SU-DHL-6 (cell line): ENCODE measurements around the gene OR5AU1.

Source experiments
- H2AFZ ChIP-seq: fragments of 200-600 bp; sonication (generic); 2 replicates; pipeline ENCODE4 v1.6.1; 2014; ENCODE audit warnings: low read depth, mild to moderate bottlenecking, moderate library complexity, mixed read lengths, antibody characterized with exemption, low read length; ENCODE audit not compliant: severe bottlenecking
- H3F3A ChIP-seq: fragments of 200-600 bp; shearing (Covaris generic); 2 replicates; pipeline ENCODE4 v1.6.0; 2016; ENCODE audit warnings: antibody characterized with exemption, mild to moderate bottlenecking; ENCODE audit not compliant: insufficient read depth
- H3K27ac ChIP-seq: fragments of 200-600 bp; sonication (generic); 2 replicates; pipeline ENCODE4 v1.5.1; 2016; ENCODE audit warnings: low read depth, mild to moderate bottlenecking, low read length, moderate library complexity, mixed read lengths
- H3K27me3 ChIP-seq: fragments of 200-600 bp; sonication (generic), shearing (Covaris generic); 2 replicates; pipeline ENCODE4 v1.6.0; 2014; ENCODE audit warnings: mild to moderate bottlenecking, low read length
- H3K36me3 ChIP-seq: fragments of 200-600 bp; sonication (generic); 2 replicates; pipeline ENCODE4 v1.6.1; 2014; ENCODE audit warnings: mild to moderate bottlenecking, low read length, mixed read lengths
- H3K4me2 ChIP-seq: fragments of 300-600, 200-600 bp; shearing (Covaris generic), sonication (generic); 2 replicates; pipeline ENCODE4 v1.6.0; 2014; ENCODE audit warnings: low read length, low read depth, mild to moderate bottlenecking; ENCODE audit not compliant: poor library complexity, severe bottlenecking
- H3K4me3 ChIP-seq: fragments of 200-600 bp; sonication (generic); 2 replicates; pipeline ENCODE4 v1.5.1; 2014; ENCODE audit warnings: antibody characterized with exemption, low read length, mild to moderate bottlenecking, mixed read lengths; ENCODE audit not compliant: insufficient read depth, poor library complexity, severe bottlenecking
- H3K79me2 ChIP-seq: fragments of 200-600 bp; sonication (generic); 2 replicates; pipeline ENCODE4 v1.6.1; 2014; ENCODE audit warnings: mild to moderate bottlenecking, low read length, moderate library complexity; ENCODE audit not compliant: insufficient read depth
- H3K9ac ChIP-seq: fragments of 200-600 bp; sonication (generic); 2 replicates; pipeline ENCODE4 v1.7.0; 2014; ENCODE audit warnings: mild to moderate bottlenecking, low read length
- H3K9me2 ChIP-seq: fragments of 200-600 bp; sonication (generic); replicated peaks from 2 replicates; pipeline ENCODE4 v1.6.1; 2014; ENCODE audit warnings: low read length; ENCODE audit not compliant: insufficient read depth
- H3K9me3 ChIP-seq: fragments of 200-600 bp; sonication (generic); 2 replicates; pipeline ENCODE4 v1.6.1; 2014; ENCODE audit warnings: low read length, mixed read lengths; ENCODE audit not compliant: insufficient read depth
- H4K20me1 ChIP-seq: fragments of 200-600 bp; sonication (generic); 2 replicates; pipeline ENCODE4 v1.6.1; 2014; ENCODE audit warnings: low read depth, mild to moderate bottlenecking, antibody characterized with exemption, low read length, moderate library complexity, mixed read lengths
- EZH2phosphoT487 ChIP-seq: fragments of 200-600 bp; sonication (generic), shearing (Covaris generic); conservative IDR thresholded peaks from 2 replicates; pipeline ENCODE4 v1.6.1; 2018; ENCODE audit warnings: mild to moderate bottlenecking, antibody characterized with exemption, low read length, moderate library complexity, mixed read lengths
- TF ChIP-seq, protein P1 (sequence below): fragments of 200-600 bp; sonication (generic); IDR thresholded peaks from one replicate; pipeline ENCODE4 v1.5.1; 2017; ENCODE audit warnings: antibody characterized with exemption, mild to moderate bottlenecking, low read length, moderate library complexity; ENCODE audit not compliant: insufficient read depth, poor library complexity, severe bottlenecking

OR5AU1 gene

DNA sequence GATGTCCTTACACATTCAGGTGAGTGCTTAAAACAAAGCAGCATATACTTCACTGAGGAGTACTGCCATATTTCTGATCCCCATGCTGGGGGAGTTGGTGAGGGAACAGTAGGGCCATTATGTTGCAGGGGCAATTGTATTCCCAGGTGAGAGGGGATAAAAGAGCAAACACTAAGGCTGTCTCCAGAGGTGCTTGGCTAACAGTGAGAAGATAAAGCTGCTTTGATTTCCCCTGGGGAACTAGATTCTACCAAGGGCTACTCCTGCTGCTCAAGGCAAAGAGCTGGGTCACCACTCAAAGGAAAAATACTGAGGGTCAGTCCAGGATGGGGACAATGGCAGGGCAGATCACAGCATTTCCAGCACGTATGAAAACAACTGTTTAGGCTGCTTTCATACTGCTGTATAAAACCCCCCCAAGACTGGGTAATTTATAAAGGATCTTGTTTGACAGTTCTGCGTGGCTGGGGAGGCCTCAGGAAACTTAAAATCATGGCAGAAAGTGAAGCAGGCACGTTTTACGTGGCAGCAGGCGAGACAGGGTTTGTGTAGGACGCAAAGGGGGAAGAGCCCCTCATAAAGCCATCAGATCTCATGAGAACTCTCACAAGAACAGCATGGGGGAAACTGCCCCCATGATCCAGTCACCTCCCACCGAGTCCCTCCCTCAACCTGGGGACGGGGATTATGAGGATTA is 47.8 kb upstream of the OR5AU1 start:
- TF ChIP-seq, protein P1, sequence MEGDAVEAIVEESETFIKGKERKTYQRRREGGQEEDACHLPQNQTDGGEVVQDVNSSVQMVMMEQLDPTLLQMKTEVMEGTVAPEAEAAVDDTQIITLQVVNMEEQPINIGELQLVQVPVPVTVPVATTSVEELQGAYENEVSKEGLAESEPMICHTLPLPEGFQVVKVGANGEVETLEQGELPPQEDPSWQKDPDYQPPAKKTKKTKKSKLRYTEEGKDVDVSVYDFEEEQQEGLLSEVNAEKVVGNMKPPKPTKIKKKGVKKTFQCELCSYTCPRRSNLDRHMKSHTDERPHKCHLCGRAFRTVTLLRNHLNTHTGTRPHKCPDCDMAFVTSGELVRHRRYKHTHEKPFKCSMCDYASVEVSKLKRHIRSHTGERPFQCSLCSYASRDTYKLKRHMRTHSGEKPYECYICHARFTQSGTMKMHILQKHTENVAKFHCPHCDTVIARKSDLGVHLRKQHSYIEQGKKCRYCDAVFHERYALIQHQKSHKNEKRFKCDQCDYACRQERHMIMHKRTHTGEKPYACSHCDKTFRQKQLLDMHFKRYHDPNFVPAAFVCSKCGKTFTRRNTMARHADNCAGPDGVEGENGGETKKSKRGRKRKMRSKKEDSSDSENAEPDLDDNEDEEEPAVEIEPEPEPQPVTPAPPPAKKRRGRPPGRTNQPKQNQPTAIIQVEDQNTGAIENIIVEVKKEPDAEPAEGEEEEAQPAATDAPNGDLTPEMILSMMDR: no peak
- no peak for TF ChIP-seq EZH2phosphoT487

DNA sequence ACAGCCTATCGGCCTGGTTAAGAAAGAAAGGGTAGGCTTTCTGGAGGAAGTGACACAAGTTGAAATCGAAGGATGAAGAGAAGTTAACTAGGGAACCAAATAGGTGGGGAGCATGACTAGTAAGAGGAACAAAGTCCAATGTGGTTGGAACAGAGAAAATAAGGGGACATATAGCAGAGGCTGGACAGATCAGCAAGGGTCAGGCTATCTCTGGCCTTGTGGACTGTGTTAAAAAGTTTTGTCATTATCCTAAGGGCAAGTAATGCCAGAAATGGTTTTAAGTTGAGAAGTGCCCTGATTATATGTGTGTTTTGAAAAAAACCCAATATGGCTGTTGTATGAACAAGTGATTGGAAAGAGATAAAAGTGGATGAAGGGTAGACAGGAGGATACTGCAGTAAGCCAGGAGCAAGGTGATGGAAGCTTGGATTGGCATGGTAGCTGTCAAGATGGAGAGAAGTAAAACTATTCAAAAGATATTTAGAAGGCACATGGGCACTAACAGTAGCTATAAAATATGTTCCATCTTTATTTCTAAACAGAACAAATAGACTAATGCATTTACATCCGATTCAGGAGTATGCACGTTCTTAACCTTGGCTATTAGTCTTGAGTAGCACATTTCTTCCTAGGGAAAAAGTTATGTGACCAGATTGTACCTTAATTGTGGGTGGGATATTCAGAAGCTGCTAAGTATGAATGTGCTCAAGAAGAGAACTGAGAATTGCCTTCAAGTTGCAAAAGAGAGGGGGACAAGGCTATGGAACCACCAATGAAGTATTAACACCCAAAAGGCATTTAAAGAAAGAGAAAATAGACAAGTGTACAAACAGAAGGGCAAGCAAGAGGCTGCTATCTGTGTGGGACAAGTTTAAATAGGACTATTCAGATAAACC is 46.8 kb upstream of the OR5AU1 start:
- Histone ChIP-seq H4K20me1 (peaks cover 22% of the 10 kb centered on the region), H3F3A (peaks cover 84% of the 10 kb centered on the region), H3K9me3 (no peaks in the 10 kb centered on the region), H3K4me2 (no peak overlapping the region), H3K27me3 (no peaks in the 10 kb centered on the region), H3K79me2 (no peaks in the 10 kb centered on the region), H3K9ac (no peak overlapping the region), H3K9me2 (no peaks in the 10 kb centered on the region), H2AFZ (no peak overlapping the region), H3K27ac (no peak overlapping the region), H3K4me3 (no peak overlapping the region), H3K36me3 (peaks cover 6% of the 10 kb centered on the region)
- TF ChIP-seq, protein P1: no peak
- no peak for TF ChIP-seq EZH2phosphoT487

More for the DNA sequence above, 47.8 kb upstream of the OR5AU1 start:
- H3K27me3 ChIP-seq: no peaks in the 10 kb centered on the region
- H3F3A ChIP-seq: peaks cover 93% of the 10 kb centered on the region
- no peak overlapping the region for H2AFZ ChIP-seq
- H3K9me3 ChIP-seq: no peaks in the 10 kb centered on the region
- H4K20me1 ChIP-seq: peaks cover 31% of the 10 kb centered on the region
- H3K36me3 ChIP-seq: peaks cover 15% of the 10 kb centered on the region
- no peak overlapping the region for H3K4me3 ChIP-seq
- no peaks in the 10 kb centered on the region for H3K79me2 ChIP-seq
- no peak overlapping the region for H3K27ac ChIP-seq
- H3K9me2 ChIP-seq: no peaks in the 10 kb centered on the region
- no peak overlapping the region for H3K4me2 ChIP-seq
- no peak overlapping the region for H3K9ac ChIP-seq

DNA sequence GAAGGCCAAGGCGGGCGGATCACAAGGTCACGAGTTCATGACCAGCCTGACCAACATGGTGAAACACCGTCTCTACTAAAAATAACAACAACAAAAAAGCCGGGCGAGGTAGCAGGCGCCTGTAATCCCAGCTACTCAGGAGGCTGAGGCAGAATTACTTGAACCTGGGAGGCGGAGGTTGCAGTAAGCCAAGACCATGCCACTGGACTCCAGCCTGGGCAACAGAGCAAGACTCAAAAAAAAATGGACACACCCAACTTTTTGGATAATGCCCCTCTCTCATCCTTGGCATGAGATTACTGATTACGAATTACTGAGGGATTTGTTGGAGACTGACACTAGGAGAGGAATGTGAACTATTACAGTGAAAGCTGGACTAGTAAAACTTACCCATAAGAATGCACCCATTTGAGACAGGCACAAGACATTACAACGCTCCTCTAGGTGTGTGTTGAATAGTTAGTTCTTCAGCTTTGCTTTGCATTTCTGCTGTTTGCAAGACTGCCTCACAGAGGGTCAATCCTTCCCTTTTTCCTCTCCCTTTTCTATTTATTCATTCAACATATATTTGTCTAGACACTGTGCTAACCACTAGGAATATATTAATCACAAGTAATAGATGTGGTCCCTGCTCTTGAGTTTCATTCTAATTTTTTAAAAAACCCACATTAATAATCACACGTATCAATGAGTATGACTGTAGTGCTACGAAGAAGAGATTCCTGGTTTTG is 46.0 kb upstream of the OR5AU1 start:
- Histone ChIP-seq H3K27ac (no peak overlapping the region), H3K9ac (no peak overlapping the region), H3F3A (peaks cover 76% of the 10 kb centered on the region), H3K4me2 (no peak overlapping the region), H2AFZ (no peak overlapping the region), H3K36me3 (no peaks in the 10 kb centered on the region; the same call in 1 of the 2 replicates), H3K9me2 (no peaks in the 10 kb centered on the region), H4K20me1 (peaks cover 14% of the 10 kb centered on the region), H3K79me2 (no peaks in the 10 kb centered on the region), H3K4me3 (no peak overlapping the region), H3K9me3 (no peaks in the 10 kb centered on the region), H3K27me3 (no peaks in the 10 kb centered on the region)
- TF ChIP-seq EZH2phosphoT487: no peak
- TF ChIP-seq, protein P1: no peak
